AG04449 (cell line): Measurements from ENCODE around the gene PPIL6.

Experiments
- CTCF ChIA-PET: fragments of 350-600 bp; formaldehyde crosslinking; extraction: SDS; loops from one replicate; lab custom pipeline; 2021; ENCODE audit warnings: antibody characterized with exemption; lab: Yijun Ruan, JAX
- POLR2A ChIA-PET: fragments of 400-600, 350-600 bp; formaldehyde crosslinking; extraction: SDS; loops from one replicate; lab custom pipeline; 2020; ENCODE audit warnings: antibody characterized with exemption, inconsistent platforms; lab: Yijun Ruan, JAX
- DNase-seq: peaks from one replicate; pipeline ENCODE4 v3.0.0-alpha.2; 2010; ENCODE audit warnings: low read depth, low spot score
- H3K4me3 ChIP-seq: 2 replicates; pipeline ENCODE4 v1.5.1; 2011; ENCODE audit warnings: low read depth, mild to moderate bottlenecking, control low read depth, low read length
- CTCF ChIP-seq: IDR thresholded peaks from one replicate; pipeline ENCODE4 v1.5.1; 2011; ENCODE audit warnings: mild to moderate bottlenecking, moderate library complexity, low read length, control low read depth, inconsistent platforms; ENCODE audit not compliant: insufficient read depth; ENCODE audit errors: missing control alignments

Gene PPIL6

GRCh38 chr6:109482905-109483734 is 42.7 kb upstream of the PPIL6 start, which contains the start of gene ZBTB24:
ZBTB24 (minus strand) TSS chr6:109483219; CDS start chr6:109482026, 1,193 bp downstream.
- peak within 1 kb of the TSS; percentile 57 for H3K4me3 ChIP-seq
- peak; percentile 26 for DNase-seq
- CTCF ChIA-PET = no interaction called here
- TF ChIP-seq CTCF = no peak
- POLR2A ChIA-PET = interaction anchor here (0.6 to 1.1 kb wide), 2 partner anchors 143 to 389 kb away, joined by 3 to 5 read pairs; partner anchors contain the start of gene SESN1

GRCh38 chr6:109480993-109481480 is 40.6 kb upstream of the PPIL6 start:
- no peak overlapping the region for H3K4me3 ChIP-seq
- CTCF ChIA-PET = interaction anchor here (0.6 kb wide), 1 partner anchor 98 kb away, joined by 3 read pairs; no protein-coding TSS in a partner anchor
- no peak for TF ChIP-seq CTCF
- POLR2A ChIA-PET = no interaction called here
- DNase-seq = no peak

- ChIA-PET CTCF (interaction anchor here (0.7 to 1.9 kb wide), 2 partner anchors 15 to 19 kb away, joined by 3 to 4 read pairs; no protein-coding TSS in a partner anchor), POLR2A (interaction anchor here (0.7 kb wide), 1 partner anchor 863 kb away, joined by 4 read pairs; no protein-coding TSS in a partner anchor)
- no peak for TF ChIP-seq CTCF
- no peak overlapping the region; the same call in 1 of the 2 replicates for H3K4me3 ChIP-seq
- no peak for DNase-seq
Measured at GRCh38 chr6:109478841-109479624, 38.6 kb upstream of the PPIL6 start.

- ChIA-PET CTCF (interaction anchor here (0.7 to 1.9 kb wide), 2 partner anchors 15 to 18 kb away, joined by 3 to 4 read pairs; no protein-coding TSS in a partner anchor), POLR2A (interaction anchor here (0.7 kb wide), 1 partner anchor 863 kb away, joined by 4 read pairs; no protein-coding TSS in a partner anchor)
- H3K4me3 ChIP-seq = no peak overlapping the region
- no peak for TF ChIP-seq CTCF
- DNase-seq = no peak
Measured at GRCh38 chr6:109478222-109478805, 37.9 kb upstream of the PPIL6 start.

- no peak for TF ChIP-seq CTCF
- ChIA-PET POLR2A (no interaction called here), CTCF (interaction anchor here (1.9 kb wide), 1 partner anchor 14 kb away, joined by 4 read pairs; no protein-coding TSS in a partner anchor)
- DNase-seq = no peak
- H3K4me3 ChIP-seq = no peak overlapping the region
Measured at GRCh38 chr6:109477725-109478124, 37.3 kb upstream of the PPIL6 start.
